Stimulated activated memory B cell treated with anti-CD40 and anti-IgM and Interleukin-4, amounts not matched to agents 10 μg/mL and 1 μg/mL and 100 μg/mL, for 72 hours (primary cell): Measurements from ENCODE around the gene ASTN2.
"Not testable (repeated sequence)": the region's sequence is repeated elsewhere in the genome, so short reads cannot be mapped to it uniquely, and the experiment has no call there.

Source experiments
- ATAC-seq: fragments of 150-1000 bp; cut with Tn5 transposase; 2 replicates; pipeline ENCODE4 v1.10.0; 2021
- H3K27ac Mint-ChIP-seq: one replicate; pipeline ENCODE4 v1.8.0; 2022; ENCODE audit warnings: mild to moderate bottlenecking, mixed read lengths
- H3K27me3 Mint-ChIP-seq: one replicate; pipeline ENCODE4 v1.8.0; 2022; ENCODE audit warnings: mixed read lengths
- H3K36me3 Mint-ChIP-seq: one replicate; pipeline ENCODE4 v1.8.0; 2022; ENCODE audit warnings: mixed read lengths
- H3K4me1 Mint-ChIP-seq: one replicate; pipeline ENCODE4 v1.8.0; 2022; ENCODE audit warnings: mixed read lengths
- H3K4me3 Mint-ChIP-seq: one replicate; pipeline ENCODE4 v1.8.0; 2022; ENCODE audit warnings: mild to moderate bottlenecking, moderate library complexity, mixed read lengths
- H3K9me3 Mint-ChIP-seq: one replicate; pipeline ENCODE4 v1.8.0; 2022; ENCODE audit warnings: mixed read lengths

Gene ASTN2

GRCh38 chr9:116927726-116928125 is 487.1 kb downstream of the ASTN2 start:
- no peak for ATAC-seq
- H3K4me1 Mint-ChIP-seq, result no peaks in the 10 kb centered on the region
- no peaks in the 10 kb centered on the region for H3K36me3 Mint-ChIP-seq
- H3K4me3 Mint-ChIP-seq, result no peak overlapping the region
- H3K27me3 Mint-ChIP-seq, result no peaks in the 10 kb centered on the region
- no peaks in the 10 kb centered on the region for H3K9me3 Mint-ChIP-seq
- no peak overlapping the region for H3K27ac Mint-ChIP-seq

- no peak for ATAC-seq
- no peaks in the 10 kb centered on the region for H3K27me3 Mint-ChIP-seq
- H3K4me1 Mint-ChIP-seq, result no peaks in the 10 kb centered on the region
- H3K9me3 Mint-ChIP-seq, result no peaks in the 10 kb centered on the region
- H3K36me3 Mint-ChIP-seq, result no peaks in the 10 kb centered on the region
- no peak overlapping the region for H3K4me3 Mint-ChIP-seq
- no peak overlapping the region for H3K27ac Mint-ChIP-seq
These were observed 489.7 kb downstream of the ASTN2 start for GRCh38 chr9:116925121-116925520.

GRCh38 chr9:116924462-116925110 is 490.3 kb downstream of the ASTN2 start:
- ATAC-seq, result no peak
- Mint-ChIP-seq H3K4me1 (no peaks in the 10 kb centered on the region), H3K36me3 (no peaks in the 10 kb centered on the region), H3K27ac (no peak overlapping the region), H3K9me3 (no peaks in the 10 kb centered on the region), H3K27me3 (no peaks in the 10 kb centered on the region), H3K4me3 (no peak overlapping the region)

- not testable (repeated sequence) for H3K4me3 Mint-ChIP-seq, H3K36me3 Mint-ChIP-seq, H3K4me1 Mint-ChIP-seq, H3K9me3 Mint-ChIP-seq, ATAC-seq, H3K27me3 Mint-ChIP-seq, H3K27ac Mint-ChIP-seq
These were observed 496.9 kb downstream of the ASTN2 start for GRCh38 chr9:116917895-116918508.

GRCh38 chr9:116913536-116913935 is 501.3 kb downstream of the ASTN2 start:
- Mint-ChIP-seq H3K9me3 (peaks cover 1% of the 10 kb centered on the region), H3K27ac (no peak overlapping the region)

GRCh38 chr9:116910201-116910600 is 504.7 kb downstream of the ASTN2 start:
- Mint-ChIP-seq H3K27ac (no peak overlapping the region), H3K36me3 (no peaks in the 10 kb centered on the region), H3K9me3 (no peaks in the 10 kb centered on the region), H3K4me1 (no peaks in the 10 kb centered on the region), H3K4me3 (no peak overlapping the region), H3K27me3 (no peaks in the 10 kb centered on the region)
- no peak for ATAC-seq

More at GRCh38 chr9:116913536-116913935, 501.3 kb downstream of the ASTN2 start:
- H3K4me3 Mint-ChIP-seq, result no peak overlapping the region
- no peak for ATAC-seq
- H3K4me1 Mint-ChIP-seq, result no peaks in the 10 kb centered on the region
- no peaks in the 10 kb centered on the region for H3K27me3 Mint-ChIP-seq
- no peaks in the 10 kb centered on the region for H3K36me3 Mint-ChIP-seq

- peaks cover 2% of the 10 kb centered on the region for H3K9me3 Mint-ChIP-seq
- H3K36me3 Mint-ChIP-seq, result no peaks in the 10 kb centered on the region
- no peaks in the 10 kb centered on the region for H3K27me3 Mint-ChIP-seq
- ATAC-seq, result no peak
- no peak overlapping the region for H3K27ac Mint-ChIP-seq
- H3K4me3 Mint-ChIP-seq, result no peak overlapping the region
- H3K4me1 Mint-ChIP-seq, result no peaks in the 10 kb centered on the region
These were observed 506.9 kb downstream of the ASTN2 start for GRCh38 chr9:116907989-116908388.

- ATAC-seq, result no peak
- Mint-ChIP-seq H3K4me3 (no peak overlapping the region), H3K27ac (no peak overlapping the region), H3K4me1 (no peaks in the 10 kb centered on the region), H3K36me3 (no peaks in the 10 kb centered on the region), H3K27me3 (no peaks in the 10 kb centered on the region), H3K9me3 (peaks cover 7% of the 10 kb centered on the region)
These were observed 509.7 kb downstream of the ASTN2 start for GRCh38 chr9:116905171-116905588.

GRCh38 chr9:116904165-116904564 is 510.7 kb downstream of the ASTN2 start:
- Mint-ChIP-seq H3K9me3 (peaks cover 15% of the 10 kb centered on the region), H3K4me1 (no peaks in the 10 kb centered on the region), H3K27me3 (no peaks in the 10 kb centered on the region), H3K4me3 (no peak overlapping the region), H3K27ac (no peak overlapping the region), H3K36me3 (no peaks in the 10 kb centered on the region)
- ATAC-seq, result no peak

- Mint-ChIP-seq H3K27ac (no peak overlapping the region), H3K27me3 (no peaks in the 10 kb centered on the region), H3K4me3 (no peak overlapping the region), H3K9me3 (peaks cover 16% of the 10 kb centered on the region), H3K4me1 (no peaks in the 10 kb centered on the region), H3K36me3 (no peaks in the 10 kb centered on the region)
- no peak for ATAC-seq
These were observed 513.6 kb downstream of the ASTN2 start for GRCh38 chr9:116901260-116901659.

- peaks cover 16% of the 10 kb centered on the region for H3K9me3 Mint-ChIP-seq
- no peak for ATAC-seq
- no peak overlapping the region for H3K4me3 Mint-ChIP-seq
- H3K27ac Mint-ChIP-seq, result no peak overlapping the region
- no peaks in the 10 kb centered on the region for H3K36me3 Mint-ChIP-seq
- no peaks in the 10 kb centered on the region for H3K4me1 Mint-ChIP-seq
- H3K27me3 Mint-ChIP-seq, result no peaks in the 10 kb centered on the region
These were observed 514.3 kb downstream of the ASTN2 start for GRCh38 chr9:116900543-116900942.

GRCh38 chr9:116900007-116900367 is 514.9 kb downstream of the ASTN2 start:
- ATAC-seq, result no peak
- Mint-ChIP-seq H3K27me3 (no peaks in the 10 kb centered on the region), H3K9me3 (peaks cover 16% of the 10 kb centered on the region), H3K4me1 (no peaks in the 10 kb centered on the region), H3K36me3 (no peaks in the 10 kb centered on the region), H3K27ac (no peak overlapping the region), H3K4me3 (no peak overlapping the region)

GRCh38 chr9:116899337-116900006 is 515.4 kb downstream of the ASTN2 start:
- Mint-ChIP-seq H3K9me3 (peaks cover 16% of the 10 kb centered on the region), H3K36me3 (no peaks in the 10 kb centered on the region), H3K4me3 (no peak overlapping the region), H3K27ac (no peak overlapping the region), H3K27me3 (no peaks in the 10 kb centered on the region), H3K4me1 (no peaks in the 10 kb centered on the region)
- no peak for ATAC-seq

- not testable (repeated sequence) for H3K4me3 Mint-ChIP-seq
These were observed 516.7 kb downstream of the ASTN2 start for GRCh38 chr9:116898131-116898530.

GRCh38 chr9:116897201-116897600 is 517.7 kb downstream of the ASTN2 start:
- Mint-ChIP-seq H3K9me3 (peaks cover 11% of the 10 kb centered on the region), H3K36me3 (no peaks in the 10 kb centered on the region), H3K4me3 (no peak overlapping the region), H3K27me3 (no peaks in the 10 kb centered on the region), H3K4me1 (no peaks in the 10 kb centered on the region), H3K27ac (no peak overlapping the region)
- ATAC-seq, result no peak

More at GRCh38 chr9:116898131-116898530, 516.7 kb downstream of the ASTN2 start:
- H3K4me1 Mint-ChIP-seq, H3K36me3 Mint-ChIP-seq, ATAC-seq, H3K27ac Mint-ChIP-seq, H3K27me3 Mint-ChIP-seq: not testable (repeated sequence)
- H3K9me3 Mint-ChIP-seq, result peaks cover 15% of the 10 kb centered on the region

- Mint-ChIP-seq H3K36me3 (no peaks in the 10 kb centered on the region), H3K27ac (no peak overlapping the region), H3K9me3 (peaks cover 10% of the 10 kb centered on the region), H3K27me3 (no peaks in the 10 kb centered on the region), H3K4me1 (no peaks in the 10 kb centered on the region), H3K4me3 (no peak overlapping the region)
- no peak for ATAC-seq
These were observed 518.9 kb downstream of the ASTN2 start for GRCh38 chr9:116895961-116896360.
